ENCODE results near the gene FBXW7. TPM values are rescaled to one million over a fixed set of nuclear protein-coding genes. Genes with fewer than 3 reads are reported as not detected.

FBXW7 gene
- total RNA-seq, 1 donor from 2014 or later, result 128 TPM

DNA sequence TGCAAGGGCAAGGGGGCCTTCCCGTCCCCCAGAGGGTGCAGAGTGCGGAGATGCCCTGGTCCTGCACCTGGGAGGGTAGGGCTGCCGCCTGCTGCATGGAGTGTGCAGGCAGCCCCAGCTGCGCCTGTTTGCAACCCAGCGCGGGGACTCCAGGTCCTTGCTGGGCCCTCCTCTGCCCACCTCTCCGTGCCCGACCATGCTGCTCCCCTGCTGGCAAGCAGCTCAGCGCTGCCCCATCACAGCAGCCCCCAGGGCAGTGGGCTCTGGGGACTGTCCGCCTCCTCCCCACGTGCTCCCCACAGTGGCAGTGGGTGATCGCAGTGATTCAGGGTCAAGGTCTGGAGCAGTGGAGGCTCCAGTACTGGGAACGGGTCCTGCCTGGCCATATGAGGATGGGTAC is 5.0 kb upstream of the FBXW7 start:
- intact Hi-C loops (cut with DNase I), result no loop called here
- no peaks in the 10 kb centered on the region for H3K27me3 ChIP-seq
- H3K9me3 ChIP-seq, result no peaks in the 10 kb centered on the region
- no peak overlapping the region for H3K4me3 ChIP-seq
- TF ChIP-seq, protein P1, sequence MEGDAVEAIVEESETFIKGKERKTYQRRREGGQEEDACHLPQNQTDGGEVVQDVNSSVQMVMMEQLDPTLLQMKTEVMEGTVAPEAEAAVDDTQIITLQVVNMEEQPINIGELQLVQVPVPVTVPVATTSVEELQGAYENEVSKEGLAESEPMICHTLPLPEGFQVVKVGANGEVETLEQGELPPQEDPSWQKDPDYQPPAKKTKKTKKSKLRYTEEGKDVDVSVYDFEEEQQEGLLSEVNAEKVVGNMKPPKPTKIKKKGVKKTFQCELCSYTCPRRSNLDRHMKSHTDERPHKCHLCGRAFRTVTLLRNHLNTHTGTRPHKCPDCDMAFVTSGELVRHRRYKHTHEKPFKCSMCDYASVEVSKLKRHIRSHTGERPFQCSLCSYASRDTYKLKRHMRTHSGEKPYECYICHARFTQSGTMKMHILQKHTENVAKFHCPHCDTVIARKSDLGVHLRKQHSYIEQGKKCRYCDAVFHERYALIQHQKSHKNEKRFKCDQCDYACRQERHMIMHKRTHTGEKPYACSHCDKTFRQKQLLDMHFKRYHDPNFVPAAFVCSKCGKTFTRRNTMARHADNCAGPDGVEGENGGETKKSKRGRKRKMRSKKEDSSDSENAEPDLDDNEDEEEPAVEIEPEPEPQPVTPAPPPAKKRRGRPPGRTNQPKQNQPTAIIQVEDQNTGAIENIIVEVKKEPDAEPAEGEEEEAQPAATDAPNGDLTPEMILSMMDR (IDR thresholded peaks at IDR 0.05), result no peak
- no peak overlapping the region for H3K27ac ChIP-seq
- peaks cover 0 to 3% of the 10 kb centered on the region in 2 donors for H3K36me3 ChIP-seq
- DNase-seq (ENCODE audit: low spot score in 2 of 2), result no peak
- H3K4me1 ChIP-seq, result peaks cover 0 to 11% of the 10 kb centered on the region in 2 donors

DNA sequence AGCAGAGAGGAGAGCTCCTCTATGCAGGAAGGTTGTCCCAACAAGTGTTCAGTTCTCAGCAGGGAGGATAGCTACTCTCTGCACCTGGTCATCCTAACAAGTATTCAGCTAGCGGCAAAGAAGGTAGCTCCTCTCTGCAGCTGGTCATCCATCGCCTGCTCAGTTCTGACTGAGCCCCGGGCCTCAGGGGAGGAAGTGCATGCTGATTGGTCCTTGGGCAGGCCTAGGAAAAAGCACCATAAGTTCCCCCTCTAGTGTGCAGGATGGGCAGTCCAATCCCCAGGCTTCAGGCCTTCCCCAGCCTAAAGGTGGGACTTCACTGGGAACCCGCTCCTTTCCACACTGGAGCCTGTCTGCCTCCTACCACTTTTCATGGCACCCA is 4.4 kb upstream of the FBXW7 start:
- DNase-seq (ENCODE audit: low spot score in 2 of 2), result no peak
- no peaks in the 10 kb centered on the region for H3K9me3 ChIP-seq
- H3K27ac ChIP-seq, result no peak overlapping the region
- intact Hi-C loops (cut with DNase I), result no loop called here
- peaks cover 0 to 11% of the 10 kb centered on the region in 2 donors for H3K4me1 ChIP-seq
- H3K27me3 ChIP-seq, result no peaks in the 10 kb centered on the region
- peaks cover 0 to 3% of the 10 kb centered on the region in 2 donors for H3K36me3 ChIP-seq
- H3K4me3 ChIP-seq, result no peak overlapping the region
- TF ChIP-seq, protein P1 (IDR thresholded peaks at IDR 0.05), result no peak

DNA sequence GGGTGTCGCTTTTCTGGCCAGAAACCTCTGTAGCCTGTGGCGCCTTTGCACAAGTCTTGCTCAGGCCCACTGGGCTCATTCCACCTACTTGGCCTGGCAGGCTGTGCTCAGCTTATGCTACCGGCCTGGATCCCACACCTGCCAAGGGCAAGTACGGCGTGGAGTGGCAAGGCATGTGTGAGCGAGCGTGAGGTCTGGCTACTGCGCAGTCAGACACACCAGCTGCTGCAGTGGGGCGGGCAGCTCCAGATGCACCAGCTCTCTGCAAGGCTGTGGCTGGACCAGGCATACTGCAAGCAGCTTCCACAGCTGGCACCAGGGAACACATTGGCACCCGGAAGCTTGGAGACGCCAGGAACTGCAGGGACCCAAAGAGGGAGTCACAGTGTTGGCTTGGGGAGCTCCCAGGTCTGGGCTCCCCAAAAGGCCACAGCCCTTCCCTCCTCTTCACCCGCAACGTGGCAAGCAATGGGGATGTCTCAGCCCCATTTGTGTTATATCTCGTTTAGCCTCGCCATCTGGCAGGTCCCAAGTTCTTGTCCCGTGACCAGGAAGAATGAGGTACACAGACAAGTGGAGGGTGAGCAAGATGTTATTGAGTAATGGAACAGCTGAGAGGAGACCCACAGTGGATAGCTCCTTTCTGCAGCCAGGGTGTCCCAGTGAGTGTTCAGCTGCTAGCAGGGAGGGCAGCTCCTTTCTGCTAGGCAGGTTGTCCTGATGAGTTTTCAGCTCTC is 3.8 kb upstream of the FBXW7 start:
- Histone ChIP-seq H3K27ac (no peak overlapping the region), H3K36me3 (peaks cover 0 to 3% of the 10 kb centered on the region in 2 donors), H3K4me3 (no peak overlapping the region), H3K9me3 (no peaks in the 10 kb centered on the region), H3K27me3 (no peaks in the 10 kb centered on the region), H3K4me1 (peaks cover 0 to 11% of the 10 kb centered on the region in 2 donors)
- intact Hi-C loops (cut with DNase I), result loop anchor here (5.0 kb wide), 1 partner anchor 1442 kb away; the partner anchor contains the start of gene RPS3A
- no peak for DNase-seq (ENCODE audit: low spot score in 2 of 2)
- TF ChIP-seq, protein P1 (IDR thresholded peaks at IDR 0.05), result no peak

DNA sequence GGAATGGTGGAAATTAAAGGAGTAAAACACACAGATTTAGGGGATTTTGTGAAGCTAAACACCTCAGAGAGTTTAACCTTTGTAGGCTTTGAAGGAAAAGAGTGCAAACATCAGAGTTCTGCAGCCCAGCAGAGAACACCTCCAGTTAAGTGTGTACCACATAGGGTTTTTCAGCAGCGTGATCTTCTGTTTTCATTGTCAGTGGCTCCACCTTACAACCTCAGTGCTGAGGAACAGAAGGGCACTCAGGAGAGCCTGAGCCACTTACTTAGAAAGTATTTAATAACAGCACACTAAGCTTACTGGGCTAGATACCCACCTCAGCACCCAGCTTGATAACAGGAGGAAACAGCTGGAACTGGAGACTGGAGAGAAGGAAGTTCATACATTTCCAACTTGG is 2.0 kb upstream of the FBXW7 start:
- Histone ChIP-seq H3K27ac (peak overlapping the region; percentile 92 to 94), H3K4me1 (peaks cover 0 to 26% of the 10 kb centered on the region in 2 donors), H3K4me3 (no peak overlapping the region), H3K27me3 (no peaks in the 10 kb centered on the region), H3K36me3 (peaks cover 0 to 3% of the 10 kb centered on the region in 2 donors), H3K9me3 (no peaks in the 10 kb centered on the region)
- intact Hi-C loops (cut with DNase I), result loop anchor here (2.0 to 5.0 kb wide), 2 partner anchors 777 to 1441 kb away; partner anchors contain the start of genes GATB and RPS3A
- DNase-seq (ENCODE audit: low spot score in 2 of 2), result no peak
- TF ChIP-seq, protein P1 (IDR thresholded peaks at IDR 0.05), result no peak

DNA sequence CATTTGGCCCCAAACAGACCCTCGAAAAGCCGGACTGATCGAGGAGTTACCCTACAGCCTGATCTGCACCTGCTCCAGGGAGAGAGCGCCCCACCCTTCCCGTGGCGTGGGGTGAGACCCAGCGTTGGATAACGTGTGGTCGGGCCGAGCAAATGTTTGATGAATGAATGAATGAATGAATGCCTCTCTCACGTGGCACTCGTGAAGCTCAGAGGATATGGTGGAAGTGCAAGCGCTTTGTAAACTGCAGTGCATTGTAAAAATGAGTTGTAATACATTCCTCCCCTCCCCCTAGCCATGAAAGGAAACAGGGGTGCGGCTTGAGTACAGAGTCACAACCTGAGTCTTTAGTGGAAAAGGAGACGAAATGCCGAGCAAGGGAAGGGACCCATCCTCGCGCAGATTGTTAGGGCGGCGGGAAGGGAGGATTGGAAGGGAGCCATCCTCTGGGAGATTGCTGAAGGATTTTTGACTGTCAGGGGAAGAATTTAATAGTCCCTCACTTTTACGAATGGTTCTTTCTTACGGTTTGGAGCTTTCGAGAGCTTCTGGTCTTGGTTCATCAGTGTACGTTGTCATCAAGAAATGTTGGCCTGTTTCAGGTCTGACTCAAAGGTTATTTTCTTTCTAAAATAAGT is 772 bp upstream of the FBXW7 start:
- Histone ChIP-seq H3K9me3 (no peaks in the 10 kb centered on the region), H3K27me3 (no peaks in the 10 kb centered on the region), H3K27ac (peak overlapping the region; percentile 92 to 94), H3K36me3 (peaks cover 0 to 3% of the 10 kb centered on the region in 2 donors), H3K4me3 (peak overlapping the region; percentile 58 to 97), H3K4me1 (peaks cover 0 to 28% of the 10 kb centered on the region in 2 donors)
- TF ChIP-seq, protein P1 (IDR thresholded peaks at IDR 0.05), result no peak
- DNase-seq (ENCODE audit: low spot score in 2 of 2), result peak; percentile 15 to 73
- intact Hi-C loops (cut with DNase I), result loop anchor here (1.0 to 5.0 kb wide), 3 partner anchors 243 to 1439 kb away; partner anchors contain the start of genes ARFIP1, GATB, RPS3A and TIGD4

All from ascending aorta (tissue), 2 donors.